ENCODE data around the gene BCL2A1. TPM values are rescaled to one million over a fixed set of nuclear protein-coding genes. Genes with fewer than 3 reads are reported as not detected.
"Not testable (repeated sequence)": the region's sequence is repeated elsewhere in the genome, so short reads cannot be mapped to it uniquely, and the experiment has no call there.

BCL2A1 gene
- total RNA-seq, result 10 to 100 TPM in 1 of 4 donors, 1 to 10 TPM in 1, not detected in 2; 3.8 to 21.5 TPM

DNA sequence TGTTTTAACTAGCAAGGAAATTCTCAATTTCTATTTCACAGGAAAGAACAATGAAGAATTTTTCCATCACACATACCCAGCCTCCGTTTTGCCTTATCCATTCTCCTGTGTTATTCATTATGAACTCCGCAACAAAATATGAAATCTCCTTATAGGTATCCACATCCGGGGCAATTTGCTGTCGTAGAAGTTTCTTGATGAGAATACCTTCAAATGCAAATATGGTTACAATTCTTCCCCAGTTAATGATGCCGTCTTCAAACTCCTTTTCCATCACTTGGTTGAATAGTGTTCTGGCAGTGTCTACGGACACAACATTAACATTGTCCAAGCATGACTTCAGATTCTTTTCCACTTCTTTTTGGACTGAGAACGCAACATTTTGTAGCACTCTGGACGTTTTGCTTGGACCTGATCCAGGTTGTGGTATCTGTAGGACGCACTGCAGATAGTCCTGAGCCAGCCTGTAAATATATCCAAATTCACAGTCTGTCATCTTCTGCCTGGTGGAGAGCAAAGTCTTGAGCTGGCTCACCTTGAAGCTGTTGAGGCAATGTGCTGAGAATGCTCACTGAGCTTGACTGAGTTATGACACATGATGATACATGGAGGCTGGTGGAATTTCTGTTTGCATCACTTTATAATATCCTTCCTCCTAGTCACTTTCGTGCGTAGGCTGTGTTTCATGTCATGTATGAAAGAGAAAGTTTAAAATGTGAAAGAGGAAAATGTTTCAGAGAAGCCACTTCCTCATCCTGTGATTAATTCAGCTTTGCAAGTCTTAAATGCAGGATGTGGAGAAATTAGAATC is at the start of gene BCL2A1:
Gene BCL2A1, minus strand, starts transcription at position 573 of the 811 bp plus-strand sequence. Its CDS starts 77 bp downstream, at position 496.
- peak within 1 kb of the TSS; percentile 50 to 64 (median 52) for H3K27ac ChIP-seq
- H3K36me3 ChIP-seq, result no peaks in the 10 kb centered on the region
- no peaks in the 10 kb centered on the region for H3K27me3 ChIP-seq
- TF ChIP-seq POLR2A (IDR thresholded peaks at IDR 0.05), result no peak
- TF ChIP-seq, protein P1, sequence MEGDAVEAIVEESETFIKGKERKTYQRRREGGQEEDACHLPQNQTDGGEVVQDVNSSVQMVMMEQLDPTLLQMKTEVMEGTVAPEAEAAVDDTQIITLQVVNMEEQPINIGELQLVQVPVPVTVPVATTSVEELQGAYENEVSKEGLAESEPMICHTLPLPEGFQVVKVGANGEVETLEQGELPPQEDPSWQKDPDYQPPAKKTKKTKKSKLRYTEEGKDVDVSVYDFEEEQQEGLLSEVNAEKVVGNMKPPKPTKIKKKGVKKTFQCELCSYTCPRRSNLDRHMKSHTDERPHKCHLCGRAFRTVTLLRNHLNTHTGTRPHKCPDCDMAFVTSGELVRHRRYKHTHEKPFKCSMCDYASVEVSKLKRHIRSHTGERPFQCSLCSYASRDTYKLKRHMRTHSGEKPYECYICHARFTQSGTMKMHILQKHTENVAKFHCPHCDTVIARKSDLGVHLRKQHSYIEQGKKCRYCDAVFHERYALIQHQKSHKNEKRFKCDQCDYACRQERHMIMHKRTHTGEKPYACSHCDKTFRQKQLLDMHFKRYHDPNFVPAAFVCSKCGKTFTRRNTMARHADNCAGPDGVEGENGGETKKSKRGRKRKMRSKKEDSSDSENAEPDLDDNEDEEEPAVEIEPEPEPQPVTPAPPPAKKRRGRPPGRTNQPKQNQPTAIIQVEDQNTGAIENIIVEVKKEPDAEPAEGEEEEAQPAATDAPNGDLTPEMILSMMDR (IDR thresholded peaks at IDR 0.05), result no peak
- DNase-seq, result peak in 2 of 3 donors; percentile 62 to 70
- H3K9me3 ChIP-seq, result no peaks in the 10 kb centered on the region
- peak within 1 kb of the TSS; percentile 17 to 32 (median 27) for H3K4me3 ChIP-seq
- H3K4me1 ChIP-seq, result no peaks in the 10 kb centered on the region

DNA sequence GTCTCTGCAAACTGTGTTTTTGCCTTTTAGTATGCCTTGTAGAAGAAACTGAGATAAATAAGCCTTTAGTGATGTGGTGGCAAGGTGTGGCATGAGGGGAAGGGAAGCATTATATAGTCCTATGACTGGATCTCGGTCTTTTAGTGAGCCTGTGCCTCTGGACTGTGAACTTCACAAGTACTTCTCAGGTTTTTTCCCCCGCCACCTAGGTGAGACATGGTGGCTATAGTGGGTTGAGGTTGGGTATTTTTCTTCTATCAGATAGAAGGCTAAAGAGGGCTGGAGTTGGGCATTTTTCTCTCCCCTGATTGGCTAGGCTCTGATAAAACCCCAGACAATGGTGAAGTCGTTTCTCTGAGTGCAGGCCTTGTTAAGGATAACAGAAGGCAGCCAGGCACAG is 49.7 kb upstream of the BCL2A1 start:
- DNase-seq, result peak in 1 of 3 donors; percentile 6
- no peaks in the 10 kb centered on the region for H3K4me1 ChIP-seq
- no peak overlapping the region for H3K4me3 ChIP-seq
- H3K36me3 ChIP-seq, result no peaks in the 10 kb centered on the region
- no peak for TF ChIP-seq POLR2A (IDR thresholded peaks at IDR 0.05)
- TF ChIP-seq, protein P1 (IDR thresholded peaks at IDR 0.05), result no peak
- no peaks in the 10 kb centered on the region for H3K27me3 ChIP-seq
- H3K9me3 ChIP-seq, result no peaks in the 10 kb centered on the region
- no peak overlapping the region for H3K27ac ChIP-seq

DNA sequence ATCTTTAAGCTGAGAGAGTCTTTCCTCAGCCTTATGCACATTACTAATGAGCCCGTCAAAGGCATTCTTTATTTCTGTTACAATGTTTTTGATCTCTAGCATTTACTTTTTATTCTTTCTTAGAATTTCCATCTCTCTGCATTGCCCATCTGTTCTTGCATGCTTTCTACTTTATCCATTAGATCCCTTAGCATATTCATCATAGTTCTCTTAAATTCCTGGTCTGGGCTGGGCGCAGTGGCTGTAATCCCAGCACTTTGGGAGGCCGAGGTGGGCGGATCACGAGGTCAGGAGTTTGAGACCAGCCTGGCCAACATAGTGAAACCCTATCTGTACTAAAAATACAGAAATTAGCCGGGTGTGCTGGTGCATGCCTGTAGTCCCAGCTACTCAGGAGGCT is 49.2 kb upstream of the BCL2A1 start:
- H3K9me3 ChIP-seq, H3K4me3 ChIP-seq, H3K36me3 ChIP-seq, H3K4me1 ChIP-seq, DNase-seq, H3K27ac ChIP-seq, H3K27me3 ChIP-seq: not testable (repeated sequence)

DNA sequence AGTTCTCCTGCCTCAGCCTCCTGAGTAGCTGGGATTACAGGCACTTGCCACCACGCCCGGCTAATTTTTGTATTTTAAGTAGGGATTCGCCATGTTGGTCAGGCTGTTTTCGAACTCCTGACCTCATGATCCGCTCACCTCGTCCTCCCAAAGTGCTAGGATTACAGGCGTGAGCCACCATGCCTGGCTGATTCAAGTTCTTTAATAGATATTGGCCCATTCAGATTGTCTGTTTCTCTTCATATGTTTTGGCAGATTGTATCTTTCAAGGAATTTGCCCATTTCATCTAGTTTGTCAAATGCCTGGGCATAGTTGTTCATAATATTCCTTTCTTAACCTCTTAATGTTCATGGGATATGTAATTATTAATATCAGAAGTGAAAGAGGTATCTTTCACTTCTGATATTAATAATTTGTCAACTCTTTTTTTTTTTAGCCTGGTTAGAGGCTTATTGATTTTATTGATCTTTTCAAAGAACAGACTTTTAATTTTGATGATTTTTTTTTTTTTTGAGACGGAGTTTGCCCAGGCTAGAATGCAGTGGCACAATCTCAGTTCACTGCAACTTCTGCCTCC is 48.3 kb upstream of the BCL2A1 start:
- TF ChIP-seq, protein P1 (IDR thresholded peaks at IDR 0.05), result no peak
- no peak for TF ChIP-seq POLR2A (IDR thresholded peaks at IDR 0.05)
- Histone ChIP-seq H3K27ac (no peak overlapping the region), H3K4me1 (no peaks in the 10 kb centered on the region), H3K36me3 (no peaks in the 10 kb centered on the region), H3K27me3 (no peaks in the 10 kb centered on the region), H3K9me3 (no peaks in the 10 kb centered on the region), H3K4me3 (no peak overlapping the region)
- peak in 1 of 3 donors; percentile 39 for DNase-seq

DNA sequence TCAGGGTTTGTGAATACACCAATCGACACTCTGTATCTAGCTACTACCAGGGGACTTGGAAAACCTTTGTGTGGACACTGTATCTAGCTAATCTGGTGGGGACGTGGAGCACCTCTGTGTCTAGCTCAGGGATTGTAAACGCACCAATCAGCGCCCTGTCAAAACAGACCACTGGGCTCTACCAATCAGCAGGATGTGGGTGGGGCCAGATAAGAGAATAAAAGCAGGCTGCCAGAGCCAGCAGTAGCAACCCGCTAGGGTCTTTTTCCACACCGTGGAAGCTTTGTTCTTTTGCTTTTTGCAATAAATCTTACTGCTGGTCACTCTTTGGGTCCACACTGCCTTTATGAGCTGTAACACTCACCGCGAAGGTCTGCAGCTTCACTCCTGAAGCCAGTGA is 46.1 kb upstream of the BCL2A1 start:
- H3K27me3 ChIP-seq, H3K4me1 ChIP-seq, H3K36me3 ChIP-seq, H3K9me3 ChIP-seq: not testable (repeated sequence)
- peak overlapping the region in 2 of 4 donors; percentile 15 to 31 for H3K4me3 ChIP-seq
- peak overlapping the region in 2 of 4 donors; percentile 64 to 65 for H3K27ac ChIP-seq
- DNase-seq, result peak in 1 of 3 donors; percentile 40

DNA sequence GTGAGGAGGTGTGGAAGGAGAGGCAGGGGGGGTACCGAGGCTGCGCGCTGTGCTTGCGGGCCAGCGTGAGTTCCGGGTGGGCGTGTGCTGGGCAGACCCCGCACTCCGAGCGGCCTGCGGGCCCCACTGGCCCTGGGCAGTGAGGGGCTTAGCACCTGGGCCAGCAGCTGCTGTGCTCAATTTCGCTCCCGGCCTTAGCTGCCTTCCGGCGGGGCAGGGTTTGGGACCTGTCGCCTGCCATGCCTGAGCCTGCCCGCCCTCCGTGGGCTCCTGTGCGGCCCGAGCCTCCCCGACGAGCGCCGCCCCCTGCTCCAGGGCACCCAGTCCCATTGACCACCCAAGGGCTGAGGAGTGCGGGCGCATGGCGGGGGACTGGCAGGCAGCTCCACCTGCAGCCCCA is 45.5 kb upstream of the BCL2A1 start:
- DNase-seq, result peak in 1 of 3 donors; percentile 34
- H3K4me3 ChIP-seq, H3K4me1 ChIP-seq, H3K27me3 ChIP-seq, H3K27ac ChIP-seq, H3K36me3 ChIP-seq, H3K9me3 ChIP-seq: not testable (repeated sequence)

DNA sequence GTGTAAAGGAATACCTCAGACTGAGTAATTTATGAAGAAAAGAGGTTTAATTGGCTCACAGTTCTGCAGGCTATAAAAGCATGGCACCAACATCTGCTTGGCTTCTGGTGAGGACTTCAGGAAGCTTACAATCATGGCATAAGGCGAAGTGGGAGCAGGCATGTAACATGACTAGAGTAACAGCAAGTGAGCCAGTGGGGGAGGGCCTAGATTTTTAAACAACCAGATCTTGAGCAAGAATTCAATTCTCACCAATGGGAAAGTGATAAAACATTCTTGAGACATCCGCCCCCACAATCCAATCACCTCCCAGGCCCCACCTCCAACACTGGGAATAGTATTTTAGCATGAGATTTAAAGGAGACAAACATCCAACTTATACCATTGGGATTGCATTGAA is 44.2 kb upstream of the BCL2A1 start:
- Histone ChIP-seq H3K36me3 (no peaks in the 10 kb centered on the region), H3K27me3 (no peaks in the 10 kb centered on the region), H3K4me3 (no peak overlapping the region), H3K9me3 (no peaks in the 10 kb centered on the region), H3K27ac (no peak overlapping the region), H3K4me1 (peaks cover 0 to 9% (median 0%) of the 10 kb centered on the region in 4 donors)
- no peak for DNase-seq
- no peak for TF ChIP-seq POLR2A (IDR thresholded peaks at IDR 0.05)
- TF ChIP-seq, protein P1 (IDR thresholded peaks at IDR 0.05), result no peak

DNA sequence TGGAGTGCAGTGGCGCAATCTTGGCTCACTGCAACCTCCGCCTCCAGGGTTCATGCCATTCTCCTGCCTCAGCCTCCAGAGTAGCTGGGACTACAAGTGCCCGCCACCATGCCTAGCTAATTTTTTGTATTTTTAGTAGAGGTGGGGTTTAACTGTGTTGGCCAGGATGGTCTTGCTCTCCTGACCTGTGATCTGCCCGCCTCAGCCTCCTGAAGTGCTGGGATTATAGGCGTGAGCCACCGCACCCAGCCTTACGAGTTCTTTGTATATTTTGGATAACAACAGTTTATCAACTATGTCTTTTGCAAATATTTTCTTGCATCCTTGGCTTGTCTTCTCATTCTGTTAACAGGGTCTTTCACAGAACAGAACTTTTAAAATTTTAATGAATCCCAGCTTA is 43.2 kb upstream of the BCL2A1 start:
- H3K9me3 ChIP-seq, H3K4me3 ChIP-seq, H3K36me3 ChIP-seq, H3K27ac ChIP-seq, H3K27me3 ChIP-seq: not testable (repeated sequence)
- peaks cover 0 to 10% (median 0%) of the 10 kb centered on the region in 4 donors for H3K4me1 ChIP-seq
- DNase-seq, result peak in 1 of 3 donors; percentile 19
